Body of pancreas (tissue), 4 donors: ENCODE results near the gene DERL2.

Experiments
- POLR2A ChIP-seq, 3 donors: fragments of 450-650 bp; IDR thresholded peaks; one replicate each; pipeline ENCODE4 v1.6.1; 2016; ENCODE audit warnings: antibody characterized with exemption in 3 of 3, mild to moderate bottlenecking in 2 of 3
- TF ChIP-seq, protein P1 (sequence below), 7 experiments: fragments of 450-650 bp in 4 of 7; fragments of 200-600 bp in 3 of 7; sonication (generic) in 3 of 7; IDR thresholded peaks; one replicate each; pipeline ENCODE4 v1.5.1; 2016 to 2019; ENCODE audit warnings: antibody characterized with exemption in 7 of 7

DNA sequence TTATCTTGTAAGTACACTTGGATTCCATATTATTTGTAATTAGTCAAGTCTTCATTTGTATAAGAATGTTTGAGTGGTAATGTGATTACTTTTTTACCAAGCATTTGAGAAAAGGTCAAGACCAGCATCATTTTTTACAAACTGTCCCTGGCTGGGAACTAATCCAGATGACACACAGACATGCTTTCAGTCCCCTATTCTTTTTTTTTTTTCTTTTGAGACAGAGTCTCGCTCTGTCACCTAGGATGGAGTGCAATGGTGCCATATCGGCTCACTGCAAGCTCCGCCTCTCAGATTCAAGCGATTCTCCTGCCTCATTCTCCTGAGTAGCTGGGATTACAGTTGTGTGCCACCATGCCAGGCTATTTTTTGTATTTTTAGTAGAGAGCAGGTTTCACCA, 4.5 kb downstream of the DERL2 start:
- TF ChIP-seq, protein P1, sequence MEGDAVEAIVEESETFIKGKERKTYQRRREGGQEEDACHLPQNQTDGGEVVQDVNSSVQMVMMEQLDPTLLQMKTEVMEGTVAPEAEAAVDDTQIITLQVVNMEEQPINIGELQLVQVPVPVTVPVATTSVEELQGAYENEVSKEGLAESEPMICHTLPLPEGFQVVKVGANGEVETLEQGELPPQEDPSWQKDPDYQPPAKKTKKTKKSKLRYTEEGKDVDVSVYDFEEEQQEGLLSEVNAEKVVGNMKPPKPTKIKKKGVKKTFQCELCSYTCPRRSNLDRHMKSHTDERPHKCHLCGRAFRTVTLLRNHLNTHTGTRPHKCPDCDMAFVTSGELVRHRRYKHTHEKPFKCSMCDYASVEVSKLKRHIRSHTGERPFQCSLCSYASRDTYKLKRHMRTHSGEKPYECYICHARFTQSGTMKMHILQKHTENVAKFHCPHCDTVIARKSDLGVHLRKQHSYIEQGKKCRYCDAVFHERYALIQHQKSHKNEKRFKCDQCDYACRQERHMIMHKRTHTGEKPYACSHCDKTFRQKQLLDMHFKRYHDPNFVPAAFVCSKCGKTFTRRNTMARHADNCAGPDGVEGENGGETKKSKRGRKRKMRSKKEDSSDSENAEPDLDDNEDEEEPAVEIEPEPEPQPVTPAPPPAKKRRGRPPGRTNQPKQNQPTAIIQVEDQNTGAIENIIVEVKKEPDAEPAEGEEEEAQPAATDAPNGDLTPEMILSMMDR (IDR thresholded peaks at IDR 0.05): no peak
- TF ChIP-seq POLR2A (IDR thresholded peaks at IDR 0.05): no peak
